HG03575 (cell line): ENCODE results near the gene CLEC9A.

Experiments
- ATAC-seq: cut with Tn5 transposase; IDR thresholded peaks from one replicate; pipeline ENCODE4 v1.9.1; 2021; ENCODE audit not compliant: unreplicated experiment, insufficient number of reproducible peaks, low FRiP score; ENCODE audit errors: extremely low read depth

The CLEC9A gene

GRCh38 chr12:10052193-10052913 is 21.9 kb downstream of the CLEC9A start:
- no peak for ATAC-seq

GRCh38 chr12:10058387-10058786 is 27.9 kb downstream of the CLEC9A start:
- no peak for ATAC-seq

- no peak for ATAC-seq
Observed at GRCh38 chr12:10065241-10065640, 34.8 kb downstream of the CLEC9A start.

GRCh38 chr12:10067264-10067663 is 36.8 kb downstream of the CLEC9A start:
- no peak for ATAC-seq

GRCh38 chr12:10067942-10068341 is 37.5 kb downstream of the CLEC9A start:
- no peak for ATAC-seq

GRCh38 chr12:10068644-10069043 is 38.2 kb downstream of the CLEC9A start:
- no peak for ATAC-seq

- no peak for ATAC-seq
Observed at GRCh38 chr12:10069099-10069498, 38.6 kb downstream of the CLEC9A start.

GRCh38 chr12:10069976-10070375 is 39.5 kb downstream of the CLEC9A start:
- ATAC-seq, result no peak

GRCh38 chr12:10070380-10070779 is 39.9 kb downstream of the CLEC9A start:
- ATAC-seq, result no peak

GRCh38 chr12:10072131-10072530 is 41.6 kb downstream of the CLEC9A start:
- no peak for ATAC-seq

GRCh38 chr12:10073261-10073660 is 42.8 kb downstream of the CLEC9A start:
- no peak for ATAC-seq

- no peak for ATAC-seq
Observed at GRCh38 chr12:10075451-10075850, 45.0 kb downstream of the CLEC9A start.

GRCh38 chr12:10082117-10082874 is 51.8 kb downstream of the CLEC9A start:
- no peak for ATAC-seq

GRCh38 chr12:10084733-10085132 is 54.3 kb downstream of the CLEC9A start:
- no peak for ATAC-seq

- ATAC-seq, result no peak
Observed at GRCh38 chr12:10086387-10086786, 55.9 kb downstream of the CLEC9A start.

- ATAC-seq, result no peak
Observed at GRCh38 chr12:10088031-10088430, 57.5 kb downstream of the CLEC9A start.

- ATAC-seq, result no peak
Observed at GRCh38 chr12:10088955-10089900, 58.7 kb downstream of the CLEC9A start.

- no peak for ATAC-seq
Observed at GRCh38 chr12:10094646-10095395, 64.3 kb downstream of the CLEC9A start.

- no peak for ATAC-seq
Observed at GRCh38 chr12:10095971-10096370, 65.5 kb downstream of the CLEC9A start.
